GM12892 (cell line): ENCODE data around the gene S100B.
A peak's percentile ranks its signal among the peaks of the same experiment; 100 is the strongest.

Source experiments
- DNase-seq: peaks from one replicate; pipeline ENCODE4 v3.0.0; 2011; ENCODE audit not compliant: insufficient read length
- FAIRE-seq: peaks from 2 replicates; lab custom pipeline; 2011; peaks lifted over from hg19 to GRCh38; lab: Jason Lieb, UNC
- POLR2A ChIP-seq: IDR thresholded peaks from 2 replicates; pipeline ENCODE4 v1.6.1; 2011; ENCODE audit warnings: low read depth, low read length, control low read depth
- POLR2AphosphoS5 ChIP-seq: IDR thresholded peaks from 2 replicates; pipeline ENCODE4 v1.6.1; 2011; ENCODE audit warnings: low read depth, low read length, control low read depth
- TAF1 ChIP-seq: IDR thresholded peaks from 2 replicates; pipeline ENCODE4 v1.6.1; 2011; ENCODE audit warnings: low read depth, mild to moderate bottlenecking, control low read depth, low read length, borderline replicate concordance

Gene S100B

GRCh38 chr21:46554431-46555224, 50.3 kb downstream of the S100B start:
- FAIRE-seq (no peak), DNase-seq (no peak)
- no peak for TF ChIP-seq POLR2A
- no peak for TF ChIP-seq TAF1
- no peak for TF ChIP-seq POLR2AphosphoS5

GRCh38 chr21:46553993-46554392, 50.9 kb downstream of the S100B start:
- DNase-seq (no peak), FAIRE-seq (no peak)
- TF ChIP-seq TAF1 (no peak), POLR2A (no peak)

- DNase-seq, result no peak
- TF ChIP-seq POLR2A (no peak), TAF1 (no peak), POLR2AphosphoS5 (no peak)
- FAIRE-seq, result no peak
These were observed 52.0 kb downstream of the S100B start for GRCh38 chr21:46552865-46553379.

GRCh38 chr21:46552274-46552673, 52.6 kb downstream of the S100B start:
- TF ChIP-seq POLR2AphosphoS5 (no peak), TAF1 (no peak), POLR2A (no peak)
- no peak for DNase-seq
- FAIRE-seq, result peak; percentile 50

GRCh38 chr21:46551636-46552241, 53.1 kb downstream of the S100B start:
- no peak for DNase-seq
- no peak for FAIRE-seq
- TF ChIP-seq POLR2AphosphoS5 (no peak), TAF1 (no peak), POLR2A (no peak)

GRCh38 chr21:46550116-46550941, 54.6 kb downstream of the S100B start:
- FAIRE-seq (no peak), DNase-seq (no peak)
- no peak for TF ChIP-seq TAF1
- no peak for TF ChIP-seq POLR2A
- TF ChIP-seq POLR2AphosphoS5, result no peak

- DNase-seq (no peak), FAIRE-seq (no peak)
- TF ChIP-seq POLR2A, result no peak
- no peak for TF ChIP-seq TAF1
- no peak for TF ChIP-seq POLR2AphosphoS5
These were observed 55.2 kb downstream of the S100B start for GRCh38 chr21:46549650-46550049.
